HG03442 (cell line): ENCODE measurements around the gene NSG2.

Experiments
- ATAC-seq: cut with Tn5 transposase; IDR thresholded peaks from one replicate; pipeline ENCODE4 v1.9.1; 2021; ENCODE audit warnings: mild to moderate bottlenecking, moderate library complexity; ENCODE audit not compliant: unreplicated experiment

The NSG2 gene

DNA sequence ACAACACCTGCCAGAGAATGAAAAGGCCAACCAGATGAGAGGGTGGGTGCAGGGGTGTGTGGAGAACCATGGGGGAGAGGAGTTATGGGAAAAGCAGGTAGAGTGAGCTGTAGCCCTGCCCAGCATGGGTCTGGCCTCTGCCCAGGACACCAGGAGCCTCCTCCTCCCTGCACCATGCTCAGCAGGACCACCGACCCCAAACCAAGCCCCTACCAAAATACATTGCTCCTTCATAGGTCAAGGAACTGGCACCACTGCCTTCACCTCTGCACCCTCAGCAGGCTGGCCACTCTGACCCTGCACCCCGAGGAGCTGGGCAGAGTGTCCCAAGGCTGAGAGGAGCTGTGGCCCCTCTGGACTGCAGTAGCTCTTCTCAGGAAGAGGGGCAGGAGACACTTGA, 102.0 kb downstream of the NSG2 start:
- ATAC-seq = no peak

DNA sequence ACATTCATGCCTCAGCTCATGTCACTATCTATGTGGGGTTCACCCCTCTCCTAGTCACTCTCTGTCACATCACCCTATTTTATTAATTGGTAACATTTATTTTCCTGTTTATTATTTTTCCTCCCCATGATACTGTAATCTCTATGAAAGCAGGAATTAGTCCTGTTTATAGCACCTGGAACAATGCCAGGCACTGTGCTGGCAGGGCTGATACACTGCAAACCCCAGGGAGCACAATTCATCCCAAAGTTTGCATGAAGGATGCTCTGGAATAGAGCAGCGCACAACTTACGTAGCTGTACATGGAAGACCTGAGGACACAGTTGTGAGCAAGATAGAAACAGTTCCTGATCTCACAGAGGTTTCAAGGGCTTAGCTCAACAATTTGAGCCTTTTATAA, 103.2 kb downstream of the NSG2 start:
- no peak for ATAC-seq

DNA sequence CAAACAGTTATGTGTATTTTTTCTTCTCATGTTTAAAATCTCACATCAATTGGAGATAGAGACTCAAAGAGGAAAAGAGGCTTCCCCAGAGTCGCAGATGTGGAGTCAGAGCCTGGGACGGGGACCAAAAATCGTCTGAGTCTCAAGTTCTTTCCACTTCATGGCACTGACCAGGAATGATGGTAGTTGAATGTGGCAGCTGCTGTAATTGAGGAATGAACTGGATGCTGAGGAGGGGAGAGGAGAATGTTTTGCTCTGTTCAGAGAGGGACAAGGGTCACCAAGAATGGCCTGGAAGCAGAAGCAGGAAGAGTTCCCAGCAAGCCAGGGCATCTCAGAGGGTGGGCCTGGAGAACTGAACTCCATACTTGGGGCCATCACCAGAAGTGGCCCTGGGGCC, 103.9 kb downstream of the NSG2 start:
- no peak for ATAC-seq

DNA sequence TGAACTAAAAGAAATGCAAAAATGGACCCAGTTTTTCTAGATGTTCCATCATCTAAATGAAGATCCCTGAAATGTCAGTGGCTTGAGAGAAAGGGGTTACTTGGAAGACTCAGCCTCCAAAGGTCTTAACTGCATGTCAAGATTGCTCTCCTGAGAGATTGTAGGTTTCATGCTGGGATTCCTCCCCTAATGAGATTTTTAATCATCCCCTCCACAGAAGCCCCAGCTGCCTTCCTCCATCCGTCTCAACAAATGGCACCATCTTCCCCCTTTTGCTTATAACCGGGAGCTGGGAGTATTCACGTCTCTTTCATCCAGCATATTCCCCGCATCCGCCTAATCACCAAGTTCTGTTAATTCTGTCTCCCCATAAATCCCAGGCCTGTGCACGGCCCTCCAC, 104.5 kb downstream of the NSG2 start:
- ATAC-seq = no peak

DNA sequence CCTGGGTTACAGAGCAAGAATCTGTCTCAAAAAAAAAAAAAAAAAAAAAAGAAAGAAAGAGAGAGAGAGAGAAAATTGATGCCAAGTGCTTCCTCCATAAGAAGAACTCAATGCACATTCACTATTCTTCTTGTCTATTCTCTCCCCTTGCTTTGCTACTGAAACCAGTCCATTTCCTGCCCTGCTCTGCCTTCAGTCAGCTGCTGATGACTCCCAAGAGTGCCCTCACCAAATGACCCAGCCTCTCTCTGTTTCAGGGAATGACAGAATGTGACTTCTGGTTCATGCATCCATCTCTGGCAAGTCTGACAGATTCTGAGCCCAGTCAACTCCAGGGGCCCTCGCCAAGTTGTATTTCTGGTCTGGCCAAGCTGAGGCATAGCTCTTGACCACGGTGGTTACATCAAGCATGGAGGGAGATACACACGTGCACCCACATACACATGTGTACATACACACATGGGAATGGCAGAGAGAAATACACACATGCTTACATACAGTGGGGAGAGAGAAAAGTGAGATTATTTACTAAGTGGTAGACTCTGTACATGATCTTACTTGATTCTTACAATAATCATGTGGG, 106.2 kb downstream of the NSG2 start:
- ATAC-seq = no peak

DNA sequence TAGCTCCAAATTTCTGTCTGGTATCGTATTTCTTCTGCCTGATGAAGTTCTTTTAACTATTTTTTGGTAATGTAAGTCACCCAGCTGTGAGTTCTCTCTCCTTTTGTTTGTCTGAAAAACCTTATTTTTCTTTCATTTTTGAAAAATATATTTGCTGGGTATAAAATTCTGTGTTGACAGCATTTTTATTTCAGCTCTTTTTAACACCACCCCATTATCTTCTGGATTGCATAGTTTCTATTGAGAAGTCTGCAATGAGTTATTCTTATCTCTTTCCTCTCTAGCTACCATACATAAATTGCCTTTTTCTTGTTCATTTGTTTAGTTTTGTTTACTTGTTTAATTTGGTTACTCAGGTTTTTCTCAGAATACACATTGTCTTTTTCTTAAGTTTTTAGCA, 109.1 kb downstream of the NSG2 start:
- no peak for ATAC-seq

DNA sequence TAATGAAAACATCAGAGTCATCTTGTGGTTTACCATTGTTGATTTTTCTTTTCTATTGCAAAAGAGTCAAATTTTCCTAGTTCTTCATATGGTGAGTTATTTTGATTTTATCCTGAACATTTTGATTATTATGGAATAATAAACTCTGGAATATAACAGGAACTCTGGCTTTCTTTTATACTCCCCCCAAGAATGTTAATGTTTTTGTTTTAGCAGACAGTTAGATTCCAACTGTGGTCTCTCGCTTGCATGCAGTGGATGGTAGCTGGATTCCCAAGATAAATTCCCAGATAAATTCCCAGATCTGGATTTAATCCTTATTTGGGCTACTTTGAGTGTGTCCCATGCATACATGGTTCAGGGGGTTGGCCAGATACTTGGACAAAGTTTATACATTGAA, 109.8 kb downstream of the NSG2 start:
- ATAC-seq = no peak

DNA sequence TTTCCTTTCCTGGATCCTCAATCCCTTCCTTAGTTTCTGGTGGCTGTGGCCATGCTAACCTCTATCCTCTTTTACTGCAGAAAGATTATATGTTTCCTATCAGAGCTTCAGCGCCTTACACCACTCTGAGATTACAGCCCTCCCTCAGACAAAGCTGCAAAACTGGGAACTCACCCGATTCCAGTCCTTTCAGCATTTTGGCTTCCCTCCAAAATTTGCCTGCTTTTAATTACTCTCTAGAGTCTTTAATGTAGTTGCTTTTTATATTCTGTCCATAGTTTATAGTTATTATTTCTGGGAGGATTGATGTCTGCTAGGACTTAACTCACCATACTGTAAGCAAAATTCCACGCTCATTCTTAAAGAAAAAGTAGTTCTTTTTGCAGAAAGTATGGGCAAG, 110.2 kb downstream of the NSG2 start:
- ATAC-seq = no peak

DNA sequence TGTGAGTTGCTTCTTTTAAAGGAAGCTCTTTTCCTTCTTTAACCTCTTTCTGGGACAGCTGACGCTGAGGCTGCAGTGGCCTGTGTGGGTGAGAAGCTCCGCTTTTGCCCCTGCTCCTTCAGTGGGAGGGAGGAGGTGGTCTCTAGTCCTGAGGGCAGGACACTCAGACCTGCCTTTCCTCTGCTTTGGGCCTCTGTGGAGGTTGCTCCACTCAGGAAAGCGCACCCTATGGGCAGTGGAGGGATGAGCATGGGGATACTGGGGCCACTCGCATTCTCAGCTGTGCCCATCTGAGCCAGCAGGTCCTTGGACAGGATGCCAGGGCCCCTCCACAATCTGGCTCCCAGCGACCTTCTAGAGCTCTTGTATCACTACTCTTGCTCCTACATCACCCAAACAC, 111.5 kb downstream of the NSG2 start:
- no peak for ATAC-seq
